GM18499 (cell line): Measurements from ENCODE around the gene TSHB.

Source experiments
- ATAC-seq: cut with Tn5 transposase; IDR thresholded peaks from one replicate; pipeline ENCODE4 v1.9.1; 2021; ENCODE audit warnings: moderate number of reproducible peaks; ENCODE audit not compliant: insufficient read depth, unreplicated experiment

TSHB gene

GRCh38 chr1:115057661-115058254 lies 28.1 kb downstream of the TSHB start:
- no peak for ATAC-seq

GRCh38 chr1:115059316-115059715 lies 29.7 kb downstream of the TSHB start:
- no peak for ATAC-seq

DNA sequence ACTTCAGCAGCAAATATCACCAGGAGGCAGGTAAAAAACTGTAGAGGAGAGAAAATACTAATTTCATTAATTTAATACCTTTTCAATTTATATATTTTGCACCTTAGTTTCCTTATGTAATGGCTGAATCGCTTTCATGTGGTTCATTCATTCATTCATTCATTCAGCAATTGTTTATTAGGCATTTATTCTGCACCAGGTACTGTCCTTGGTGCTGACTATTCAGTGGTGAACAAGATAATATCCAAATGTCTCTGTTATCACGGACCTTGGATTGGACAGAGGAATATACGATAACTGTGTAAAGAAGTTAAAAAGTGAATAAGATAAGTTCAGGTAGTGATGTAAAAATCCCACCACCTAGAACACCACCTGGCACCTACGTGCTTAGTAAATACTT lies 30.9 kb downstream of the TSHB start:
- no peak for ATAC-seq

GRCh38 chr1:115062542-115063004 lies 32.9 kb downstream of the TSHB start:
- no peak for ATAC-seq

GRCh38 chr1:115063228-115063901 lies 33.7 kb downstream of the TSHB start:
- ATAC-seq: no peak

GRCh38 chr1:115064461-115064860 lies 34.8 kb downstream of the TSHB start:
- ATAC-seq: no peak

- ATAC-seq: no peak
These were observed 35.4 kb downstream of the TSHB start for GRCh38 chr1:115065021-115065420.

DNA sequence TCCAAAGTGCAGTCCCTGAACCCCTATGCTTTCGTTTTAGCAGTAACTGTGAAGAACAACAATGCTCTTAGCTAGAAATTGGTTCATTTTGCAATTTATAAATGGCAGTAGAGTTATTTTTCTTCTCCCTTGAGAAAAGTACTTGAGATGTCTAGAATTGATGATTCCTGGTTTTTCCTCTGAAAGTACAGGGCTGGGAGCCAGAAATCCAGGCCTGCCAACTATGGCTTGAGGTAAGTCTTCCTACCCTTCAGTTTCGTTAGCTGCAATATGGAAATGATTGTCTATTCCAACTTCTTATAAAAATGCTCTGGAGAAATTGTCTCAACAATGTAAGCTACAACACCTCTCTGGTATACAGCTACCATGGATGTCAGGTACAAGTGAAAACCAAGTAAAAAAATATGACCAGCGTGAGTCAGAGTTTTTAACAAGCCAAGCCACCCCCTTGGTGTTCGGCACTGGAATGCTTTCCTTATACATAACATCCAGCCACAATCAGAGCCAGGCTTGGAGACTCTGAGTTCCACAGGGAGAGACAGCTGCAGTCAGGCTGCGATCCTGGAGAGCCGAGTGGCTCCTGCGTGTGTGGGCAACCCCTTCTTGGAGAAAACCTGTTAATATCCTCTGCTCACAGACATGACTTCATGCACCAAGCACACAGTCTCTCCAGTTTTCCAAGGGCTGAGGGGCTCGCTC lies 37.7 kb downstream of the TSHB start:
- ATAC-seq: no peak

GRCh38 chr1:115068826-115069585 lies 39.4 kb downstream of the TSHB start:
- no peak for ATAC-seq

DNA sequence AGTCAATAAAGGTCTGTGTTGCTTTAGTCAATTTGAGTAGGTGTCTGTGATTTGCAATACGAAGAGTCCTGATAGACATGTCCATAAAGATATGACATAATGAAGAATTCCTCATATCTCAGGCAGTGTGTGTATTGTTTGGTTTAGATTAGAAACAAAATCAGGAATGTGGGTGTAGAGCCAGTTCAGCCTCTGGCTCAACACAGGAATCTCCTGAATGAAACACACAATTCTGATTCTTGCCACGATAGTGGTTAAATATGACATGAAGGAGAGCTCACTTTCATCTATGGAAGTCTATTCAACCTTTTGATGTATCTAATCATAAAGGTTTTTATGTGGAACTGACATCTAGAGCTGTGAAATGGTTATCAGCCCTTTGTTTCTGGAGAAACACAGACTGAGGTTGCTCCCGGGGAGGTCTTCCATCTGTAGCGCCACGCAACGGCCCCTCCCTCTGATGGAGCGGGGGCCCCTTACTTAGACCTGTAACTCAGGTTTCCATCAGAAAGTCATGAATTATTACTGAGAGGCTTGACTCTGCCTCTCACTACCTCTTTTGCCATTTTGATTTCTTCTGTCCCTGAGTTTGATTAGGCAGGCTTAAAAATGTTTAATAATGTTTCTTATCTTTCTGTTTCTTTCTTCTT lies 40.2 kb downstream of the TSHB start:
- no peak for ATAC-seq

DNA sequence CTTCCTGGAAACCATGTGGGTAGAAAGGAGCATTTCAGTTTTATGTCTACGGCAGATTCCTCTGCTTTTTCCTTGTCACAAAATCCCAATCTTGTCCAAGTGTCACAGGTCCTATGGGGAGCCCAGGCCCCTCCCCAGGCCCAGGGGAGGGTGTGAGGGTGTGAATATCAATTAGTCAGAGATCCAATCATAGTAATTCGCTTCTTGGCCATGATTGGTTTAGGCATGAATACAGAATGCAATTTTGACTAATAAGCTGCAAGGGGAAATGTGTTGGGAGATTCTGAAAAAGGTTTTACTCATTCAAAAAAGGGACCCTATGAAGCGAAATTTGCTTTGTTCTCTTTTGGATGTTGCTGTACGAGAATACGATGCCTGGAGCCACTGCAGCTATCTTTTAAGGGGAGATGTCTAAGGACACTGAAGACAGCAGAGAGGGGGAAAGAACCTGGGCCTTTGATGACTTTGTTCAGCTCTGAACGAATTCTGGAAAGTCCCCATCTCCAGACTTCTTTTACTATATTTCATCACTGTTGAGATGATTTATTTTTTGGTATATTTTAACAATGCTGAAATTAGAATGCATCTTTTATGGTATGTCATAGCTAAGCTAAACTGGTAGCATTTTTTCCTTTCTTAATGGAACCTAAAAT lies 41.5 kb downstream of the TSHB start:
- ATAC-seq: no peak

GRCh38 chr1:115073298-115074087 lies 43.9 kb downstream of the TSHB start:
- ATAC-seq: no peak

- ATAC-seq: no peak
These were observed 45.4 kb downstream of the TSHB start for GRCh38 chr1:115074839-115075534.

GRCh38 chr1:115076384-115076915 lies 46.8 kb downstream of the TSHB start:
- ATAC-seq: no peak

- no peak for ATAC-seq
These were observed 47.8 kb downstream of the TSHB start for GRCh38 chr1:115077286-115077983.

DNA sequence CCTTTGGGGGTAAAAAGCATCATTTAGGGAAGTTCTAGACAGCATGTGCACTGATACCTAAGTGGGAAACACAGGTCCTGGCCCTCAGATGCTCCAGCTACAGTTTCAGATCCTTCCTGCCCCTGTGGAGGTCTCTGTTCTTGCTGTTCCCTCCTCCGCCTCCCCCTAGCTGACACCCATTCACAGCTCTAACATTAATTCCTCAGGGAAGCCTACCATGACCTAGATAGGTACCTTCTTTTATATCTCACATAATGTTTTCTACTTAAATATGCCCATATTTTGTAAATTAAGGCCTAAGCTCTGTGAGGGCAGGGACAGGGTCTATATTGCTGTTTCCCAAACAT lies 48.3 kb downstream of the TSHB start:
- ATAC-seq: no peak

- ATAC-seq: no peak
These were observed 49.1 kb downstream of the TSHB start for GRCh38 chr1:115078708-115079107.

DNA sequence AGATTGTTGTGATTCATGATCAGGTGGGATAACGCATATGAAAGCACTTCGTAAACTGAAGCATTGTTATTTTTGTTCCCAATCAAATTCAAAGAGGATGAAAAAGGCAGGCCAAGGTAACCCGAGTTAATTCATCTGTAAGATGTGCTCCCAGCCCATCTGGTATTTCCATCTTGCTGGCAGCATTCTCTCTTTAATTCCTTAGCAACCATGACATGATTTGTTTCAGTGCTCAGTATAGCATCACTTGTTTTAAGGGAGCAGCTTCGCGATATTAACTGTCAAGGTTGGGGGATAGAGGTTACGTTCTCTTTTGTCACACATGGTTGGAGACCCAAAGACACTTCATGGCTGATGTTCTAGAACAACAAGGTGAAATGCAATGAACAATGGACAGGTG lies 53.3 kb downstream of the TSHB start:
- no peak for ATAC-seq
